Stimulated activated CD4-positive, alpha-beta T cell treated with anti-CD3 and anti-CD28 coated beads, Interleukin-2, amount 100 ng/mL, for 4 hours (primary cell): Measurements from ENCODE around the gene CCDC40.

Experiments
- DNase-seq: peaks from one replicate; pipeline ENCODE4 v3.0.0-alpha.2; 2020; ENCODE audit warnings: low read depth

Gene CCDC40

GRCh38 chr17:80142929-80143328, 106.5 kb downstream of the CCDC40 start:
- no peak for DNase-seq

- DNase-seq: no peak
Measured at GRCh38 chr17:80145076-80146075, 108.9 kb downstream of the CCDC40 start.

GRCh38 chr17:80146121-80147034, 109.9 kb downstream of the CCDC40 start:
- no peak for DNase-seq

GRCh38 chr17:80147035-80147822, 110.8 kb downstream of the CCDC40 start, which contains the start of gene EIF4A3:
TSS of gene EIF4A3 (minus strand) at chr17:80147128. CDS start at chr17:80146961, 167 bp downstream.
- peak; percentile 95 for DNase-seq
